ENCODE measurements around the gene HOXC9.
A peak's percentile ranks its signal among the peaks of the same experiment; 100 is the strongest.

The HOXC9 gene

DNA sequence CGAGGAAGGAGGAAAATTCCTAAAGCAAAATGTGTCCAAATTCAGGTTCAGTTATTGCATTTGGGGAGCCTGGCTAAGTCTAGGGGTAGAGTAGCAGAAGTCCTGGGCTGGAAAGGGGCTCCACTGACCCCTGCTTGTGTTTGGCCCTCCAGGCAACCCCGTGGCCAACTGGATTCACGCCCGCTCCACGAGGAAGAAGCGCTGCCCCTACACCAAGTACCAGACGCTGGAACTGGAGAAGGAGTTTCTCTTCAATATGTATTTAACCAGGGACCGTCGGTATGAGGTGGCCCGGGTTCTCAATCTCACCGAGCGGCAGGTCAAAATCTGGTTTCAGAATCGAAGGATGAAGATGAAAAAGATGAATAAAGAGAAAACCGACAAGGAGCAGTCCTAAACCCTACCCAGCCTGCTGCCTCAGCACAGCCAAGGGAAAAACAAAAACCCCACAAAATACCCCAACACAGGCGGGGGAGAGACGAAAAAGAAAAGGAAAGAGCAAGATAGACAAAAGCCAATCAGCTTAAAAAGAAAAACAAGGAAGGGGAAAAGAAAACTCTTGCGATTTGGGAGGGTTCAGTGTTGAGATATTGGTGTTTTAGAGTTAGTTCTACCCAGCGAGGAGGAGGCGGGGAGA lies 2.4 kb downstream of the HOXC9 start:
- no peak for DNase-seq (ENCODE audit: low spot score)

DNA sequence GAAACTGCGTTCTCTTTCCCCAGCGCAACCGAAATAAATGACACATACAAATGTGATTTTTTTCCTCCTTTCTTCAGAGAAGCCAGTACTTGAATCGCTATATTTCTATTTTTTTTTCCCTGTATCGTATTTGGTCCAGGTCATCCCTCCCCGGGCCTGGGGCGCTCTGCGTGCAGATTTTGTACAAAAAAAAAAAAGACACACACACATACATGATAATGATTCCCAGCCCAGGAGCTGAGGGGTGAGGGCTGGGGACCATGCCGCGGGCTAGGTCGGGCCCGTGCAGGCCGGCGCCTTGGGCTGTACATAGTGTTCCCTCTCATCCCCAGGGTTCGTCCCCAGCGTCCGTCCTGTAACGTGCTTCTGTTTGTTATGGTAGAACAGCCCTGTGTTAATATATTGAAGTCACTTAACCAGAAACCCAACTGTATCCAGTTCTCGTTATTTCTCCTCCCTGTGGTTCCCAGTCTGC lies 3.0 kb downstream of the HOXC9 start:
- DNase-seq (ENCODE audit: low spot score) = no peak

DNA sequence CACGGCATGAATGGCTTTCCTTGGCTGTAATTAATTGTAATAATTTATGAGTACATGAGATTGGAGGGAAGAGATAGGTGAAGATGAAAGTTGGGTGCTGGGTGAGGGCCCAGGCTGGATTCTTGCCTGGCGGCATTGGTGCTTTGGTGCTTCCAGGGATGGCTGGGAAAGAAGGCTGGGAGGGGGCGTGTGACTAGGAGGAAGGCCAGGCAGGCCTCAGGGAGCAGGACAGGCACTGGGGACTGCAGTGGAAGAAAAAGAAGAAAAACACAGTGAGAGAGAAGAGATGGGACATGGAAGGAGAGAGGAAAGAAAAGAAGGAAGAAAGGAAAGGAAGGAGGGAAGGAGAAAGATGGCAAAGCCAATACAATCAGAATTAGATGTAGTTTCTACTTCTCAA lies 3.7 kb downstream of the HOXC9 start:
- DNase-seq (ENCODE audit: low spot score) = no peak

DNA sequence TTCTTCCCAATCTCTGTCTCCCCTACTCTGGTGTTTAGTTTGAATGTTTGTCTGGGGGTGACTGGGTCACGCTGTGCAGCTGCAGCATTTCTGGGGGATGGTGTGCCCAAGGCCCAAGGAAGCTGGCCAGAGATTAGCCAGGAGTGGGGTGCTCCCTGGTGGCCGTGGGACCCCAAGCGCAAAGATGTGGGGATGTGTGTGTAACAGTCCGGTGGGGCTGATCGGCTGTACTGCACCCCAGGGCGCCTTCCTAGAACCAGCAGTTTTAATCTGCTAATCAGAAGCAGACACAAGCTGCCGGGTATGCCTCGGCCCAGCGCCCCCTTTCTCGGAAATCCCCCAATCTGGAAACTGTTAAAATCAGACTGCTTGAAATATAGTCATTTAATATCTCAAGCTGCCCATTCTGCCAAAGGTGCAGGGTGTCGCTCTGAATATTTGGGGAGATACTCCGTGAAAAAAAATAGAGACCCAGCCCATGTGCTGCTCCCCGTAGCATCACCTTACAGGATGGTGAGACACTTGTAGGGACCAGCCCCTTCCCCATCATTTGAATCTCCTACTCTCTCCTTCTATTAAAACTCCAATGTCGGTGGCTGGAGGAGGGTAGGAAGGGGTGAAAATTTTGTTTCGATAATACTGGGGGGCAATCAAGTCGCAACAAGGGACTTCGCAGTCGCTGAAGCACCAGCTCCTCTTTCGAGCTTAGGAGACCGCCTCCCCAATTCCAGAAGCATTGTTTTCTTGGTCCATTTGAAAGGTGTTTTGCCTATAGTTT lies 4.3 kb downstream of the HOXC9 start:
- DNase-seq (ENCODE audit: low spot score) = no peak

DNA sequence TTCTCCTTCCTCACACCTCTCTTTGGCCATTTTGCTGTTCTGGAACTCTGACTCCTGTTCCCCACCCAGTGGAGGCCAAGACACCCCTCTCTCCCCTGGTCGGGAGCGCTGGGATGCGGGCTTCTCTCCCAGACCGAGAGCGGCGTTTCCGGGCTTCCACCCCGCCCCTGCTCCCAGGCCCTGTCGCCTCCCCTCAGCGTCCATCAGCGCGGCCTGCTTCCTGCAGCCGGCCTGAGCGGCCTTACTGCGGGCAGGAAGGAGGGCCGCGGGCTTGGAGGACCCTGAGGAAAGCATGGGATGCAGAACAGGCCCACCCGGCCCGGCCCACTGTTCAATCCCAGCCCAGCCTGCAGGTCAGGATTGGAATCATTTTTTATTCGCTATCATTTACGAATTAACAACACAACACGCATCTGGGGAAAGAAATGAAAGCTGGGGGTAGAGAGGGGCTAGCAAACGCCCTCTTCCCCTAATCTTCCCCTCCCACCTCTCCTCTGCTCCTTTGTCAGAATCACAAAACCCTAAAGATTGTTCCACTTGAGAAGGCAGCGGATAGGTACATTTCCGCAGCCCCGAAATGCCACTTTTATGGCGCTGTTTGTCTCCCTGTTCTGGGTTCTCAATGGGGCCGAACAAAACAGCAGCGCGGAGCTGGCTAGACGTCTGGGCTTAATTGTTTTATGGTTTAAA lies 5.0 kb downstream of the HOXC9 start:
- DNase-seq (ENCODE audit: low spot score) = no peak

DNA sequence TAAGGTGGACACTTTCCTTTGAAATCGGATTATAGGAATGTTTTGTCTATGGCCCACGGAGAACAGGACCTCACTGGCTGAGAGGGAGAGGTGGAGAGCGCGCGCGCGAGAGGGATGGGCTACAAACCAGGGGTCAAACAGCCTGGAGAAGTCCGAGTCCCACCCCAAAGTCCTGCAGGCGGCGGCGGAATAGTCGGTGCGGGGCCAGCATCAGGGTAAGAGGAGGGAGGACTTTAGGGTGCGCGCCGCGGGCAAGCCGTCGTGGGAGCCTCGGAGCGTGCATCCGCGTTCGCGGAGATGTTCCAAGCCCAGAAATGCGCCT lies 5.5 kb downstream of the HOXC9 start:
- DNase-seq (ENCODE audit: low spot score) = no peak

DNA sequence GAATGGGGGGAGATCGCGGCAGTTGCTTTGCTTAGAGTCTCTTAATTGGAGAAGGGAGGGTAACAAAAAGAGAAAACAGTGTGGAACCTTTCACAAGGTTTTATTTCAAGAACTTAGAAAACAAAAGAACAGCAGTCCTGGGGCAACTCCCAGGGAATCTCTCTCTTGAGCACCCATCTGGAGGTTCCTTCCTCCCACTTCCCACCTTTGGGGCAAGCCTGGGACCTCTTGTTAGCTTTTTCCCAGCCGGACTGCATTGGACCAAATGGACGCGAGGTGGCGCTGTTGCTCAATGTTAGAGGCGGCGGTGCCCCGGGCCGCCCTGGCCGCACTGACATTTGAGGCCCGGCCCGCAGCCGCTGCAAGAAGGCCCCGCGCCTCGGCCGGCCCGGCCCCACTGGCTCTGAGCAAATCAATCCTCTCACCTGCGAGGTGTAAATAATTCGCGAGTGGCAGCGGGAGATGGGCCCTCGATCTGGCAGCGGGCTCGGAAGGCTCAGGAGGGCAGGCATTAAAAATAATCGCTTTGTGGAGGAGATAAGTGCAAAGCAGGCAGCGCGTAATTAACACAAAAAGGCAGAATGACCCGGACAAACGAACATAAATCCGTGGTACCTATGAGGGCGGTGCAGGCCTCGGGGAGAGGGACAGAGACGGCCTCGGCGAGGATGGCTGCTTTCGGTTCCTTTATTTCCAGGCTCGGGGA lies 6.0 kb downstream of the HOXC9 start:
- peak; percentile 85 for DNase-seq (ENCODE audit: low spot score)

DNA sequence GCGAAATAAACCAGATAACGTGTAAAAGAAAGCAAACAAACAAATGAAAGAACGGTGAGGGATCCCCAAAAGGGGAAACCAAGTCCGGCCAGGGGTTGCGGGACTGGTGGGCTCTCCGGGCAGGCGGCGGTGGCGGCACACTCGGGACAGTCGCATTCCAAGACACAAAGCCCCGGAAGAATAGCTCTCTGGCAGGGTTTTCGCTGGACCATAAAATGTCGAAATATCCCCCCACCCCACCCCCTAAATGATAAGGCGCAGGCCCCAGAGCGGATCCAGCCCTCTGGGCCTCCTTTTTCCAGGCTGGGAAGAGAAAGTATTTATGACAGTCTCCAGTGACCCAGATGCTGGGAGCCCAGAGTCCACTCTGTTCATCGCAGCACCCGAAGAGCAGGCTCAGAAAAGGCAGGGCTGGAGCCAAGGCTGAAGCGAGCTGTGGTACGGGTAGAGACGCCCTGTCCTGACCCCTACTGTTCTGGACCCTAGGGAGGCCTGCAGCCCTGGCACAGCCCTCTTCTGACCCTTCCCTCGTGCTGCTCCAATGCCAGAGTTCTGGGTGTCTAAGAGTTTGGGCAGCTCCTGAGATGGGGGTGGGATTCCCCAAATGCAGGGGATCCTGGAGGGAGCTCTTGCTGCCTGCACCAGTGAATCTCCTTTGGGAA lies 6.7 kb downstream of the HOXC9 start:
- DNase-seq (ENCODE audit: low spot score) = no peak

DNA sequence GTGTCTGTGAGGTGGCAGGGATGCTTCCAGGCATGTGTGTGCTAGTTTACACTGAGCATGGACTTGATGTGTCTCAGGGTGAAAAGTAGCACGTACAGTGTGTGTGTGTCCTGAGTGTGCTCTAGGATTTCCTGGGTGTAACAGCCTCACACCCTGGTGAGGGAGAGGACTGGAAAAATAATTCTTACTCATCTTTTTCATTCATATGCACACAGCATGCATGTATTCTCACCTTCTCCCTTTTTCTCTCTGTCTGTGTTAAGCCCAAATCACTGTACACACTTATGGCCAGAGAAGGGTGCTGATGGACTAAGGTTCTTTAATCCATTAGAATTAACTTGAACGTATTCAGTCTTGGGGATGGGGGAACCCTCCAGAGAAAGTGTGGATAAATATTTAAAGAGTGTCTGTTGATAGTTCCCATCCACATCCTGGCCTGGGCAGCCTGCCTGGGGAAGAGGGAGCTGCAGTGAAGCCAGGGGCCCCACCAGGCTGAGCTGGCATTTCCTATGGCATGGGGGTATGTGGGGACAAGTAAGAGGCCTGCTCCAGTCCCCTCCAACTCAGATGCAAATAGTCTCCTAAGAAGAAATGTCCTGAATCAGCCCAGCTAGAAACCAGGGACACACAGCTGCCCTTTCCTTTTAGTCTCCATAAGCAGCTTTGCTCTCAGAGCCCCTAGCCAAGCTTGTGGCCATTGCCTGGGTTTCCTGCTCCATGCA lies 7.7 kb downstream of the HOXC9 start:
- DNase-seq (ENCODE audit: low spot score) = no peak

DNA sequence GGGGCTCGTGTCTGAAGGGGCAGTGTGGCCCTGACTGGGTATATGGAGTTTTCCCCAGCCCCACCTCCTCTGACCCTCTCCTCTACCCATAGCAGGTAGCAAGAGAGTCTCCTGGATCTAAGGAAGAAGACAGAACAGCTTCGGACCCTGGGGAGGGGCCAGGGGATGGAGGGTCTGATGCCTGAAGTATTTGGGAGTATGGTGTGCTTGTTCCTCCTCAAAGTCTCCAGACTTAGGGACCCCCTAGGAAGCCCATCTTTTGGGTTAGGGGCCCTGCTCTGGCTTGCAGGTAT lies 8.2 kb downstream of the HOXC9 start:
- DNase-seq (ENCODE audit: low spot score) = no peak

DNA sequence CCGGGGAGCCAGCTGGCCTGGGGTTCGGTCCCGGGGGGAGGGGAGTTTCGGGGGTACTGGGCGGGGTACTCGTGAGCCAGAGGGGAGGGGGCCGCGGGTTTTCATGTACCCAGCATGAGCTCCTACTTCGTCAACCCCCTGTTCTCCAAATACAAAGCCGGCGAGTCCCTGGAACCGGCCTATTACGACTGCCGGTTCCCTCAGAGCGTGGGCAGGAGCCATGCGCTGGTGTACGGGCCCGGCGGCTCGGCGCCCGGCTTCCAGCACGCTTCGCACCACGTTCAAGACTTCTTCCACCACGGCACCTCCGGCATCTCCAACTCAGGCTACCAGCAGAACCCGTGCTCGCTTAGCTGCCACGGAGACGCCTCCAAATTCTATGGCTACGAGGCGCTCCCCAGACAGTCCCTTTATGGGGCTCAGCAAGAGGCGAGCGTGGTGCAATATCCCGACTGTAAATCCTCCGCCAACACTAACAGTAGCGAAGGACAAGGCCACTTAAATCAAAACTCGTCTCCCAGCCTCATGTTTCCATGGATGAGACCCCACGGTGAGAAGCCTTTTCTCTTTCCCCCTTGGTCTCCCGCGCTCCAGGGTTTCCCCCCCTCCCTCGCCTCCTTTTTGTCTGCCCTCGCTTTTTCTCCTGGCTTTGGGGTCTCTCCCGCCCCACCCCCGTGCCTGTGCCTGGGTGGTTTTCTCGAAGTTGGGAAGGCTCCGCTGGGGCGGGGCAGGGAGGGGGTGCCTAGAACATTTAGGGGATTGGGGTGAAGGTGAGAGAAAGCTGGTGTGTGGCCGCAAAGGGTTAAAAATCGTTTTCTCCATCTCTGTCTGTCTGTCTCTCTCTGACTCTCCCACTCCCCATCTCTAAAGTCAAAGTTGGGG lies 9.5 kb downstream of the HOXC9 start:
- DNase-seq (ENCODE audit: low spot score) = peak; percentile 44

DNA sequence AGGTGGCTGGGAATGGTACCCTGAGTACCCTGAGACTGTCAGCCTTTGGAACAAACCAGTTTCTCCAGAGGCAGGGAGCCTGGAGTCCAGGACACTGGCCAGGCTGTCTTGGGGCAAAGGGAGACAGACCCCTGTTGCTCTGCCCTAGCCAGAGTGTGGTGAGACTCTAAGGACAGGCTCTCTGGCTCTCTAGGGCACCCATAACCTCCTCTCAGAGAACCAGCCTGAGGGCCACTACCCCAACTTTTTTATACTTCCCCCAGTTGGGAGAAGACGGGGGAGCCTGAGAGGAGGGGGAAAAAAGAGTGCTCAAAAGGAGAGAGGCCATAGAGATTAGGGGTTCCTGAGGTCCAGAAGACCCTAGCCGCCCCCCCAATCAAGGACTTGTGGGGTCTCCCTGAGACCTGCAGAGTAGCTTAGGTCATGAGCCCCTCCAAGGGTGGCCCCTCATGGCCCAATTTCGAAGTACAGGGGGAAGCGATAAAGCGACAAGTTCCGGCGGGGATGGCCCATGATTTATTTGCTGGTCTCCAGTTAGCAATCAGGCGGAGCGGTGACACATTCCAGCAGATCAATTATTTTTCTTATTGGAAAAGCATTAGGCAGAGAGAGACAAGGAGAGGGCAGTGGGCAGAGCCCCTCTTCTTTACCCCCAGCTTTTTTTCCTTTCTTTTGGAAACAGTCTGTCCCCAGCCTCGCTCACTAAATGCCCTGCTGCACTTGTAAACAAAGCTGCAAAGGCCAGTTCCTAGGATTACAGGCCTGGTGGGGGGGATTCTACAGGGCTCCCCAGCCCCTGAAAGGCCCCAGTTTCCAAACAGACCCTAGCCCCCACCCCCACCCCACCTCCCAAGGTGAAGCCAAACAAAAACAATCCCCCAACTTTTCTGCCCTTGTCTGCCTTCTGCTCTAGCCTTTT lies 10.4 kb downstream of the HOXC9 start:
- no peak for DNase-seq (ENCODE audit: low spot score)

DNA sequence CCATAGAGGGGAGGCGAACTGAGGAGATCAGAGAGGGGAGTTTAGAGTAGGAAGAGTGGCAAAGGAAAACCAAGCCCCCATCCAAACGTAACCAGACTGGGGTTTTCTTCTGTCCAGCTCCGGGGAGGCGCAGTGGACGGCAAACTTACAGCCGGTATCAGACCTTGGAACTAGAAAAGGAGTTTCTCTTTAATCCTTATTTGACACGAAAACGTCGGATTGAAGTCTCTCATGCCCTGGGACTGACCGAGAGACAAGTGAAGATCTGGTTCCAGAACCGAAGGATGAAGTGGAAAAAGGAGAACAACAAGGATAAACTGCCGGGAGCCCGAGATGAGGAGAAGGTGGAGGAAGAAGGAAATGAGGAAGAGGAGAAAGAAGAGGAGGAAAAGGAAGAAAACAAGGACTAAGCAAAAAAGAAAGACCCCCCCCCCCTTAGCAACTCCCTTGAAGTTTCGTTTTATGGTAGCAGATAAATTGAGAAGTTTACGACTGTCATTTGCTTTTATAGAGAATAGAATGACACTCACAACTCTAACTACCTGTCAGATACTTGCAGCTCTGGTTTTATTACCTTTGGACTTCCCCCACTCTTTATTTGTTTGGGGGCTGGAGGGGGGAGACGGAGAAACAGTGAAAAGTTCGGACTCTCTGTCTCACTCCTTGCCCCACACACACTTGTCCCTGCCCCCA lies 11.2 kb downstream of the HOXC9 start:
- no peak for DNase-seq (ENCODE audit: low spot score)

DNA sequence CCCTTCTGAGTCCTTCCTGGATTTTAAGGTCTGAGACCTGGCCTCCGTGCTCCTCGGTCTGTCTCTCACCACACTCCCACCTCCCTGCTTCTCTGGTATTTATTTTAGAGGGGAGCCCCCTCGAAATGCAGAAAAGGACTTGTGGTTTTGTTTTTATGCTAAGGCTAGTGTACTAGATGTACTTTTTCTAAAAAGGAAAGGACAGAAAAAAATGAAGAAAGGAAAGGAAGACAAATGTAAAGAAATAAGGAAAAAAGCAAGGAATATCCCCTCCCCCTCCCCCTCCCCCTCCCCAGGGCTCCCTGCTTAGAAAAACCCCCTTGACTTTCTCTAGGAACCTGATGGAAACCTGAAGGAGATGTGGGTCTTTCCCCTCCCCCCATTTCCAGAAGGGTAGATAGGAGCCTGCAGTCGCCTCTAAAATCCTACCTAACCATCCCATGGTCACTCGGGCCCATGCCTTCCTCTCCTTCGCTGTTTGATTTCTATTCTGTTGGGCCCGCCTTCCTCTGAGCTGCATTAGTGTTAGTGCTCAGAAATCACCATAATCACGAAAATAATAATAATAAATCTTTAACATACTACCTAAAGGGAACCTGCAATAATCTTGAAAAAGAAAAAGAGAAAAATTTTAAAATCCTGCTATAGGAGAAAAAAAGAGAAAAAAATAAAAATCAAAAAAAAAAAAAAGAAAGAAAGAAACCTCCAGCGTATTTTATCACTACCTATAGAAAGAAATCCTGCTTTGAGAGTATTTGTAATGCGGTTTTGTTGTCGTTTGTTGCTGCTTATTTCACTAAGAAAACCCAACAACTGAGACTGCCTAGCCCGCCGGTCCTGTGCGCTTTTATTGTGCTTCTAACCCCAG lies 11.9 kb downstream of the HOXC9 start:
- DNase-seq (ENCODE audit: low spot score) = no peak

DNA sequence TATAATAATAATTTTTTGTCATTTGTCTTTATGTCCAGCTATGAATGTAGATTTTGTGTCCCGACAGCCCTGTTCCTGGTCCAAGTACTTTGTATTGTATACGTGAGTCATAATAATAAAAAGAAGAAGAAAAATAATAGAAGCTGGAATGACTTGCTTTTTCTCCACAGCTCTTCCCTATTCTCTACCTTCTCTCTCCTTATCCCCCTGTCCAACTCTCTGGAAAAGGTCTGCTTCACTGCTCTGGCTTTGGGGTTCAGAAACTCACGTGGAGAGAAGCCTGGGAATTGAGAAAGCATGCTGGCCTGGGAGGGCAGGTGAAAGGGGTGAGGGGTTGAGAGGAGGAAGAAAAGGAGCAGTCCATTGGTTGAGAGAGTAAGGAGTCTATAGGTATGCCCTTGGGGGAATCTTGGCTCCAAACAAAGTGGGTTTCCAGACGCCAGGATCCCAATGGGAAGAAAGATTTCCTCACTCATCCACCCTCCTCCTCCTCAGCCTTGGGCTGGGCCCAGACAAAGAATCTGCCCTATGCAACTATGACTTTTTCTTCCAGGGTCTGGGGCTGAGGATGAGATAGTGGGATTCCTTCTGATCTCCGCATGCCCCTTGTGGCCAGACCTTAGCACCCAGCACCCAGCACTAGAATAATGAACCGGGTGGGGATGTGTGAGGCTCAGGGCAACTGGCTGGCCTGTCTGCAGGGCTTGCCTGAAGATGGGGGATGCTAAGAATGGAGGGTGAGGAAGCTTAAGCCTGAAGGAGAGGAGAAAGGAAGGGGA lies 12.9 kb downstream of the HOXC9 start:
- DNase-seq (ENCODE audit: low spot score) = no peak

DNA sequence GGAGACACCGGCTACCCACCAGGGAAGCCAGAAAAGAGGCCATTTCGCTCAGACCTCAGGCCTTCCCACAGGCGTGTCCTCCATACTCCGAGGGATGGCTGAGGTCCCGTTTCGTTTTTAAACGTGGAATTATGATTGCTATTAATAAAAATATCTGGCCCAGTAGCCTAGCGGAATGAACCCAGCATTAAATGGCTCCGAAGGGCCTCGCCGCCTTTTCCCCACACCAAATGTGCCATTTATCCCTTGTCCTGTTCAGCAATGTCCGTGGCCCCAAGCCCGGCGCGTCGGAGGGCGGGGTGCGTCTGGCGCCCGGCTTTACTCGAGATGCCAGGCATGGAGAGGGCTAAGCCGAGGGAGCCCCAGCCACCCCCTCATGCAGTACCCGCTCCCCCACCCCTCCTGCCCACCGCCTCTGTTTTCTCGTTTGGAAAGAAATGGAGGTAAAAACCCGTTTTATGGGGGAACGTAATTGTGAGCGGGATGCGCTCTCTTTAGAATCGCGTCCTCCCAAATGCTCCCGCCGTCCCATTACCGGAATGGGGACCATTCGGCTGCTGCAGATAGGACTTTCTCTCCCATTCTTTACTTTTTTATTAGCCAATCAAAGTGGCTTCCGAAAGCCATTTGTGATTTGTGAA lies 14.5 kb downstream of the HOXC9 start:
- no peak for DNase-seq (ENCODE audit: low spot score)
